Uterus (tissue), 2 donors: ENCODE results near the gene RASSF1.

Source experiments
- CTCF ChIP-seq, 4 experiments: fragments of 200-600 bp in 2 of 4; fragments of 450-650 bp in 2 of 4; sonication (generic) in 2 of 4; IDR thresholded peaks; one replicate each; pipeline ENCODE4 v1.5.1; 2016 to 2019; ENCODE audit warnings: antibody characterized with exemption in 4 of 4, mild to moderate bottlenecking in 2 of 4, moderate library complexity in 1 of 4
- POLR2A ChIP-seq, 2 donors: fragments of 450-650 bp; IDR thresholded peaks; one replicate each; pipeline ENCODE4 v1.6.1; 2016; ENCODE audit warnings: antibody characterized with exemption in 2 of 2, mild to moderate bottlenecking in 1 of 2, moderate library complexity in 1 of 2

GRCh38 chr3:50341996-50342650 is 1.5 kb upstream of the RASSF1 start:
- TF ChIP-seq CTCF (IDR thresholded peaks at IDR 0.05) (no peak), POLR2A (IDR thresholded peaks at IDR 0.05) (no peak)
